GM12878 (cell line): ENCODE data around the gene MVP. TPM values are rescaled to one million over a fixed set of nuclear protein-coding genes. Genes with fewer than 3 reads are reported as not detected.
A peak's percentile ranks its signal among the peaks of the same experiment; 100 is the strongest.

Source experiments
- ATAC-seq: fragments of 200-7000 bp; cut with Tn5 transposase; 3 replicates; pipeline ENCODE4 v1.9.1; 2020; ENCODE audit warnings: mild to moderate bottlenecking, moderate library complexity
- BruUV-seq: library from RNA; stranded (reverse); fragments of 400-500 nt; replicated peaks from 2 replicates; lab custom pipeline; 2021; lab: Mats Ljungman, UMichigan
- CTCF ChIA-PET: fragments of 300-600 bp; sonication (Branson Sonifier 250); formaldehyde crosslinking; extraction: SDS; loops from one replicate; lab custom pipeline; 2021; ENCODE audit warnings: inconsistent platforms; lab: Yijun Ruan, JAX
- POLR2A ChIA-PET: fragments of 350-600 bp; formaldehyde crosslinking; extraction: SDS; loops from one replicate; lab custom pipeline; 2021; ENCODE audit warnings: inconsistent platforms; lab: Charles Lee
- RAD21 ChIA-PET: fragments of 300-600 bp; sonication (Branson Sonifier 250); formaldehyde crosslinking; loops from one replicate; lab custom pipeline; 2023; ENCODE audit warnings: antibody characterized with exemption; ENCODE audit not compliant: unreplicated experiment; lab: Charles Lee
- SMC1A ChIA-PET: fragments of 300-600 bp; sonication (Branson Sonifier 250); formaldehyde crosslinking; loops from one replicate; lab custom pipeline; 2023; ENCODE audit not compliant: unreplicated experiment, uncharacterized antibody; lab: Charles Lee
- DNase-seq: peaks from one replicate; pipeline ENCODE4 v3.0.0-alpha.2; 2011; ENCODE audit warnings: low read depth, low spot score
- FAIRE-seq: peaks from 3 replicates; lab custom pipeline; 2011; peaks lifted over from hg19 to GRCh38; lab: Jason Lieb, UNC
- H2AFZ ChIP-seq: 2 replicates; pipeline ENCODE4 v1.6.0; 2011; ENCODE audit warnings: low read depth, low read length, control low read depth; ENCODE audit not compliant: control insufficient read depth
- H3K27ac ChIP-seq: 2 replicates; pipeline ENCODE4 v1.5.1; 2011; ENCODE audit warnings: control low read depth; ENCODE audit not compliant: control insufficient read depth, insufficient read depth
- H3K27me3 ChIP-seq, 2 experiments: replicated peaks in 1 of 2; 2 replicates each; pipeline versions ENCODE4 v1.6.0 to v1.6.1; 2011; ENCODE audit warnings: low read length in 1 of 2; ENCODE audit not compliant: control insufficient read depth in 2 of 2, insufficient read depth in 2 of 2
- H3K36me3 ChIP-seq, 2 experiments: 2 replicates each; pipeline ENCODE4 v1.5.1; 2011; ENCODE audit warnings: low read length in 1 of 2; ENCODE audit not compliant: control insufficient read depth in 2 of 2, insufficient read depth in 2 of 2
- H3K4me1 ChIP-seq: 2 replicates; pipeline ENCODE4 v1.6.1; 2011; ENCODE audit warnings: mild to moderate bottlenecking, low read length, moderate library complexity, mixed read lengths; ENCODE audit not compliant: control insufficient read depth, insufficient read depth
- H3K4me2 ChIP-seq: 2 replicates; pipeline ENCODE4 v1.6.0; 2011; ENCODE audit warnings: control low read depth; ENCODE audit not compliant: control insufficient read depth, insufficient read depth
- H3K4me3 ChIP-seq: fragments of 200-600 bp; sonication (generic); 2 replicates; pipeline ENCODE4 v1.5.1; 2016
- H3K79me2 ChIP-seq: 2 replicates; pipeline ENCODE4 v1.6.0; 2011; ENCODE audit warnings: low read length; ENCODE audit not compliant: control insufficient read depth, insufficient read depth
- H3K9ac ChIP-seq: 2 replicates; pipeline ENCODE4 v1.8.0; 2011; ENCODE audit warnings: low read length, control low read depth, mixed read lengths; ENCODE audit not compliant: control insufficient read depth, insufficient read depth
- H3K9me3 ChIP-seq: replicated peaks from 3 replicates; pipeline ENCODE4 v1.5.1; 2011; ENCODE audit warnings: mild to moderate bottlenecking, low read length; ENCODE audit not compliant: control insufficient read depth, insufficient read depth
- H4K20me1 ChIP-seq: 2 replicates; pipeline ENCODE4 v1.6.0; 2011; ENCODE audit not compliant: control insufficient read depth, insufficient read depth
- MXI1 ChIP-seq: fragments of 150-350 bp; IDR thresholded peaks from 2 replicates; pipeline ENCODE4 v1.6.1; 2011; ENCODE audit warnings: low read depth, mild to moderate bottlenecking, inconsistent platforms, low read length, improper control_type of control experiment
- WGBS: methylation state at CpG from one replicate; pipeline ENCODE4 v1.1.6; 2016; ENCODE audit warnings: low lambda C conversion rate; ENCODE audit not compliant: insufficient replicate concordance, insufficient coverage; ENCODE audit errors: missing lambda C conversion rate; 5-methylcytosine and 5-hydroxymethylcytosine counted together
- in situ Hi-C: fragments of 300-500 bp; cut with MboI; formaldehyde crosslinking; loops from 9 replicates; pipeline ENCODE4 v1.14.3; 2018; ENCODE audit warnings: mixed read lengths
- intact Hi-C: fragments of 100-400 bp; cut with micrococcal nuclease; formaldehyde crosslinking; loops from one replicate; pipeline ENCODE4 v1.14.2; 2022; ENCODE audit not compliant: unreplicated experiment
- polyA plus RNA-seq, 11 experiments: library from polyadenylated mRNA; depleted of rRNA in 4 of 11; unstranded in 6 of 11; stranded (reverse) in 5 of 11; fragments of >200 nt; fragmentation: Nextera tagmentation in 4 of 11; fragmentation: Illumina TruSeq in 1 of 11; extraction: Ambion mirVana in 4 of 11; extraction: Trizol in 1 of 11; gene quantifications; 1 replicate in 1 of 11; 2 replicates in 10 of 11; pipeline versions ENCODE4 v1.2.1 to v1.2.3, GENCODE V29; 2011 to 2016; ENCODE audit warnings: inconsistent platforms in 2 of 11, missing spikeins in 2 of 11, low read depth in 1 of 11
- total RNA-seq, 4 experiments: library from RNA; depleted of rRNA in 3 of 4; stranded (reverse); fragments of >200 nt in 3 of 4; fragmentation: Illumina TruSeq in 1 of 4; extraction: Trizol in 1 of 4; gene quantifications; 2 replicates each; pipeline versions ENCODE4 v1.2.1 to v1.2.3, GENCODE V29; 2013 to 2021
- TF ChIP-seq, protein P1 (sequence below): fragments of 150-350 bp; IDR thresholded peaks from 2 replicates; pipeline ENCODE4 v1.6.1; 2016; ENCODE audit warnings: low read depth, low read length

The MVP gene
- total and polyA plus RNA-seq, 10 of the 15 experiments (the other 5 are each of a cell fraction or from before 2014, with no cell fraction given): 0.98 to 74.2 (median 54.7) TPM

DNA sequence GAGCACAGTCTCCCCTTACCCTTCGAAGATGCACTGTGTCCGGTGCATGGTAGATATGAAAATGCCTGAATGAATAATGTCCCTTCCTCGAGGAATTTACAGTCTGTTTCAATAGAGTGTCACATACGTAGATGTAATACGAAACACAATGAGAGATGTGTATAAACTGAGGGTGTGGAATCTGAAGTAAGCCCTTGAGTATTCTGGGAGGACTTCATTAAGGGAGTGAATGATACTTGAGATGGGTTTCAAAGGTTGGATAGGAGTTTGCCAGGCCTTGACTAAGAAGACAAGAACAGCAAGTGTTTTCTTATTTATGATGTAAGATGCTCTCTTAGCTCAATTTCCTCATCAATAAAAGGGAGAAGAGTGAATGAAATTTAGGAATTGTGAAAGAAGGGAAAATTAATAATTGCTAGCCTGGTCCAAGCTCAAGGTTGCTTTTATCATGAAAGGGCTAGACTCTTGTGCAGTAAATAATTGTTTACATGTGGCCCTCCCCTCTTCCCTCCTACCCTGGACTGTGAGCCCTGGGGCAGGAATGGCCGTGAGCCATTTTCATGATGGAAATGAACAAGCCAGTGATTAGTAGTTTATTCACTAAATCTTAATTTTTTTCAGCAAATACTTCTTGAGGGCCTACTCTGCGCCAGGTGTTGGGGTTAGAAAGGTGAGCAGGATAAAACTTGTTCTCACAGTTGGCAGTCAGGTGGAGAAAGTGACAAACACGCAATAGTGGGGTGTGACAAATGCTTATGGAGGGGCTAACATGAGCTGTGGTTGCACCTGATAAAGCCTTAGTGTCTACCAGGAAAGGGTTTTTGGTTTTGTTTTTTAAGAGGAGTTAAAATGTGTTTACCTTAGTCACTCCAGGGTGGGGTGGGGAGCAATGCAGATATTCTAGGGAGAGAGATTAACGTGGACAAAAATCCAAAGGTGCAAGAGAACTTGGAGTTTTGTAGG, 28.1 kb upstream of the MVP start:
- ChIA-PET RAD21 (interaction anchor here (0.6 to 1.4 kb wide), 4 partner anchors 16 to 92 kb away, joined by 3 to 4 read pairs (median 3); no protein-coding TSS in a partner anchor), POLR2A (interaction anchor here (0.6 to 1.5 kb wide), 3 partner anchors 25 to 839 kb away, joined by 3 to 4 read pairs (median 3); no protein-coding TSS in a partner anchor), SMC1A (interaction anchor here (1.0 to 6.4 kb wide), 4 partner anchors 11 to 64 kb away, joined by 3 to 38 read pairs (median 5); partner anchors contain the start of gene MVP), CTCF (interaction anchor here (1.2 to 5.3 kb wide), 3 partner anchors 12 to 61 kb away, joined by 3 to 32 read pairs (median 24); partner anchors contain the start of gene PAGR1)
- intact Hi-C loops: loop anchor here (5.0 kb wide), 1 partner anchor 90 kb away; no protein-coding TSS in a partner anchor
- BruUV-seq: no TSS peak
- peak overlapping the region; percentile 86 for H3K4me2 ChIP-seq
- H3K9me3 ChIP-seq: no peaks in the 10 kb centered on the region
- no peak overlapping the region for H2AFZ ChIP-seq
- no peak for DNase-seq
- WGBS: 36% methylated on average over 9 of the region's 9 CpGs
- peak overlapping the region; percentile 79 for H3K27ac ChIP-seq
- TF ChIP-seq MXI1: 0 out of 2 replicates have a peak, but pooled peaks have one; percentile 22
- TF ChIP-seq, protein P1, sequence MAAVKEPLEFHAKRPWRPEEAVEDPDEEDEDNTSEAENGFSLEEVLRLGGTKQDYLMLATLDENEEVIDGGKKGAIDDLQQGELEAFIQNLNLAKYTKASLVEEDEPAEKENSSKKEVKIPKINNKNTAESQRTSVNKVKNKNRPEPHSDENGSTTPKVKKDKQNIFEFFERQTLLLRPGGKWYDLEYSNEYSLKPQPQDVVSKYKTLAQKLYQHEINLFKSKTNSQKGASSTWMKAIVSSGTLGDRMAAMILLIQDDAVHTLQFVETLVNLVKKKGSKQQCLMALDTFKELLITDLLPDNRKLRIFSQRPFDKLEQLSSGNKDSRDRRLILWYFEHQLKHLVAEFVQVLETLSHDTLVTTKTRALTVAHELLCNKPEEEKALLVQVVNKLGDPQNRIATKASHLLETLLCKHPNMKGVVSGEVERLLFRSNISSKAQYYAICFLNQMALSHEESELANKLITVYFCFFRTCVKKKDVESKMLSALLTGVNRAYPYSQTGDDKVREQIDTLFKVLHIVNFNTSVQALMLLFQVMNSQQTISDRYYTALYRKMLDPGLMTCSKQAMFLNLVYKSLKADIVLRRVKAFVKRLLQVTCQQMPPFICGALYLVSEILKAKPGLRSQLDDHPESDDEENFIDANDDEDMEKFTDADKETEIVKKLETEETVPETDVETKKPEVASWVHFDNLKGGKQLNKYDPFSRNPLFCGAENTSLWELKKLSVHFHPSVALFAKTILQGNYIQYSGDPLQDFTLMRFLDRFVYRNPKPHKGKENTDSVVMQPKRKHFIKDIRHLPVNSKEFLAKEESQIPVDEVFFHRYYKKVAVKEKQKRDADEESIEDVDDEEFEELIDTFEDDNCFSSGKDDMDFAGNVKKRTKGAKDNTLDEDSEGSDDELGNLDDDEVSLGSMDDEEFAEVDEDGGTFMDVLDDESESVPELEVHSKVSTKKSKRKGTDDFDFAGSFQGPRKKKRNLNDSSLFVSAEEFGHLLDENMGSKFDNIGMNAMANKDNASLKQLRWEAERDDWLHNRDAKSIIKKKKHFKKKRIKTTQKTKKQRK: no peak
- no peaks in the 10 kb centered on the region for H3K27me3 ChIP-seq
- H3K4me1 ChIP-seq: peaks cover 9% of the 10 kb centered on the region; the same call in 1 of the 2 replicates
- no peaks in the 10 kb centered on the region for H4K20me1 ChIP-seq
- peak overlapping the region; percentile 93 for H3K4me3 ChIP-seq
- in situ Hi-C loops: no loop called here
- no peak for FAIRE-seq
- peaks cover 54% of the 10 kb centered on the region for H3K79me2 ChIP-seq
- peak overlapping the region; percentile 89 for H3K9ac ChIP-seq
- H3K36me3 ChIP-seq: peaks cover 0 to 8% of the 10 kb centered on the region in 2 experiments; a peak in 3 of 4 replicates
- no peak for ATAC-seq
